ENCODE results near the gene CALML5.

CALML5 gene

GRCh38 chr10:5546891-5547680 lies 47.7 kb upstream of the CALML5 start:
- H3K4me3 ChIP-seq (ENCODE audit: low read length): no peak overlapping the region
- H3K9me2 ChIP-seq (replicated peaks; ENCODE audit: control insufficient read depth, low read length): no peaks in the 10 kb centered on the region
- TF ChIP-seq EZH2phosphoT487 (IDR thresholded peaks at IDR 0.05; ENCODE audit: borderline replicate concordance, low read length): no peak
- TF ChIP-seq CTCF (IDR thresholded peaks at IDR 0.05; ENCODE audit: low read depth, low read length, poor library complexity, severe bottlenecking): no peak
- H3K27ac ChIP-seq (ENCODE audit: low read depth, low read length): no peak overlapping the region
- H3K9me3 ChIP-seq (ENCODE audit: control insufficient read depth, insufficient read depth, low read length): 0 out of 2 replicates have a peak, but pooled peaks cover 4% of the 10 kb centered on the region
- H3K4me2 ChIP-seq (ENCODE audit: low read length): no peak overlapping the region
- H3K27me3 ChIP-seq (ENCODE audit: control insufficient read depth, low read length): peaks cover 5% of the 10 kb centered on the region; the same call in 1 of the 2 replicates
- H3K4me1 ChIP-seq (ENCODE audit: control insufficient read depth, low read length): no peaks in the 10 kb centered on the region
- H4K20me1 ChIP-seq (ENCODE audit: control insufficient read depth, insufficient read depth, low read depth, low read length): no peaks in the 10 kb centered on the region
- no peaks in the 10 kb centered on the region for H3K79me2 ChIP-seq (ENCODE audit: control insufficient read depth, low read length)
- no peaks in the 10 kb centered on the region for H3K36me3 ChIP-seq (ENCODE audit: control insufficient read depth, low read length)
- H3F3A ChIP-seq (ENCODE audit: control insufficient read depth, insufficient read depth): no peaks in the 10 kb centered on the region

- Histone ChIP-seq H4K20me1 (ENCODE audit: control insufficient read depth, insufficient read depth, low read depth, low read length) (no peaks in the 10 kb centered on the region), H3K36me3 (ENCODE audit: control insufficient read depth, low read length) (no peaks in the 10 kb centered on the region), H3K27ac (ENCODE audit: low read depth, low read length) (no peak overlapping the region), H3F3A (ENCODE audit: control insufficient read depth, insufficient read depth) (no peaks in the 10 kb centered on the region), H3K27me3 (ENCODE audit: control insufficient read depth, low read length) (peaks cover 5% of the 10 kb centered on the region; the same call in 1 of the 2 replicates), H3K79me2 (ENCODE audit: control insufficient read depth, low read length) (no peaks in the 10 kb centered on the region), H3K4me3 (ENCODE audit: low read length) (no peak overlapping the region), H3K4me2 (ENCODE audit: low read length) (no peak overlapping the region), H3K4me1 (ENCODE audit: control insufficient read depth, low read length) (no peaks in the 10 kb centered on the region), H3K9me3 (ENCODE audit: control insufficient read depth, insufficient read depth, low read length) (peaks cover 4% of the 10 kb centered on the region; the same call in 1 of the 2 replicates), H3K9me2 (replicated peaks; ENCODE audit: control insufficient read depth, low read length) (no peaks in the 10 kb centered on the region)
- TF ChIP-seq EZH2phosphoT487 (IDR thresholded peaks at IDR 0.05; ENCODE audit: borderline replicate concordance, low read length) (no peak), CTCF (IDR thresholded peaks at IDR 0.05; ENCODE audit: low read depth, low read length, poor library complexity, severe bottlenecking) (no peak)
Observed at GRCh38 chr10:5545778-5546710, 46.7 kb upstream of the CALML5 start.

- no peaks in the 10 kb centered on the region for H3K9me2 ChIP-seq (replicated peaks; ENCODE audit: control insufficient read depth, low read length)
- H3K36me3 ChIP-seq (ENCODE audit: control insufficient read depth, low read length): no peaks in the 10 kb centered on the region
- H3F3A ChIP-seq (ENCODE audit: control insufficient read depth, insufficient read depth): no peaks in the 10 kb centered on the region
- no peaks in the 10 kb centered on the region for H3K79me2 ChIP-seq (ENCODE audit: control insufficient read depth, low read length)
- H3K27me3 ChIP-seq (ENCODE audit: control insufficient read depth, low read length): peaks cover 5% of the 10 kb centered on the region; the same call in 1 of the 2 replicates
- H3K4me1 ChIP-seq (ENCODE audit: control insufficient read depth, low read length): no peaks in the 10 kb centered on the region
- no peak overlapping the region for H3K27ac ChIP-seq (ENCODE audit: low read depth, low read length)
- TF ChIP-seq CTCF (IDR thresholded peaks at IDR 0.05; ENCODE audit: low read depth, low read length, poor library complexity, severe bottlenecking) (no peak), EZH2phosphoT487 (IDR thresholded peaks at IDR 0.05; ENCODE audit: borderline replicate concordance, low read length) (no peak)
- H3K4me3 ChIP-seq (ENCODE audit: low read length): no peak overlapping the region
- peaks cover 4% of the 10 kb centered on the region; the same call in 1 of the 2 replicates for H3K9me3 ChIP-seq (ENCODE audit: control insufficient read depth, insufficient read depth, low read length)
- no peaks in the 10 kb centered on the region for H4K20me1 ChIP-seq (ENCODE audit: control insufficient read depth, insufficient read depth, low read depth, low read length)
- H3K4me2 ChIP-seq (ENCODE audit: low read length): no peak overlapping the region
Observed at GRCh38 chr10:5545426-5545777, 46.0 kb upstream of the CALML5 start.
